CD4-positive, alpha-beta T cell (primary cell): ENCODE measurements around the gene PTPN23. TPM values are rescaled to one million over a fixed set of nuclear protein-coding genes. Genes with fewer than 3 reads are reported as not detected.

Experiments
- ATAC-seq: fragments of 200-7000 bp; cut with Tn5 transposase; one replicate; pipeline ENCODE4 v1.10.0; 2022; ENCODE audit warnings: mild to moderate bottlenecking; ENCODE audit not compliant: poor library complexity
- CTCF ChIA-PET: fragments of 350-600 bp; sonication (Branson Sonifier 250); formaldehyde crosslinking; loops from one replicate; lab custom pipeline; 2021; ENCODE audit warnings: antibody characterized with exemption, inconsistent platforms; lab: Charles Lee
- POLR2A ChIA-PET: fragments of 350-600 bp; sonication (Branson Sonifier 250); formaldehyde crosslinking; loops from one replicate; lab custom pipeline; 2021; ENCODE audit warnings: antibody characterized with exemption, inconsistent platforms; lab: Charles Lee
- DNase-seq, 14 experiments: peaks; one replicate each; pipeline ENCODE4 v3.0.0-alpha.2; 2013 to 2020; ENCODE audit warnings: mixed read lengths in 2 of 14
- H3K27ac ChIP-seq, 2 donors: one replicate each; pipeline versions ENCODE4 v1.5.1 to v1.7.0; 2013; ENCODE audit warnings: low read length in 2 of 2, low read depth in 1 of 2, mild to moderate bottlenecking in 1 of 2
- H3K27me3 ChIP-seq, 2 experiments: 1 replicate in 1 of 2; 2 replicates in 1 of 2; pipeline versions ENCODE4 v1.6.1 to v1.7.0; 2013; ENCODE audit warnings: low read length in 2 of 2, control low read depth in 1 of 2, mild to moderate bottlenecking in 1 of 2, moderate library complexity in 1 of 2; ENCODE audit not compliant: insufficient read depth in 2 of 2, control insufficient read depth in 1 of 2
- H3K36me3 ChIP-seq: one replicate; pipeline ENCODE4 v1.6.1; 2013; ENCODE audit warnings: low read length, control low read depth; ENCODE audit not compliant: insufficient read depth
- H3K4me1 ChIP-seq: one replicate; pipeline ENCODE4 v1.6.1; 2013; ENCODE audit warnings: low read length, control low read depth; ENCODE audit not compliant: insufficient read depth
- H3K4me3 ChIP-seq: one replicate; pipeline ENCODE4 v1.5.1; 2013; ENCODE audit warnings: mild to moderate bottlenecking, low read length, moderate library complexity
- H3K9me3 ChIP-seq, 2 experiments: 1 replicate in 1 of 2; 2 replicates in 1 of 2; pipeline versions ENCODE4 v1.6.1 to v1.7.0; 2013; ENCODE audit warnings: low read length in 2 of 2, mild to moderate bottlenecking in 2 of 2, control low read depth in 1 of 2, moderate library complexity in 1 of 2; ENCODE audit not compliant: control insufficient read depth in 1 of 2, insufficient read depth in 1 of 2
- H3K27ac Mint-ChIP-seq: one replicate; pipeline ENCODE4 v1.8.0; 2020; ENCODE audit warnings: mixed read lengths
- H3K27me3 Mint-ChIP-seq: one replicate; pipeline ENCODE4 v1.8.0; 2021; ENCODE audit warnings: mixed read lengths
- H3K36me3 Mint-ChIP-seq: one replicate; pipeline ENCODE4 v1.8.0; 2021; ENCODE audit warnings: low read depth, mixed read lengths
- H3K4me1 Mint-ChIP-seq: one replicate; pipeline ENCODE4 v1.8.0; 2021; ENCODE audit warnings: low read depth, mixed read lengths
- H3K4me3 Mint-ChIP-seq: one replicate; pipeline ENCODE4 v1.8.0; 2020; ENCODE audit warnings: mild to moderate bottlenecking, mixed read lengths
- H3K9me3 Mint-ChIP-seq: one replicate; pipeline ENCODE4 v1.8.0; 2020; ENCODE audit warnings: mixed read lengths
- CTCF ChIP-seq: fragments of 200-600 bp; IDR thresholded peaks from one replicate; pipeline ENCODE4 v1.8.0; 2022; ENCODE audit warnings: antibody characterized with exemption, mild to moderate bottlenecking
- intact Hi-C, 2 experiments: fragments of 100-400 bp; cut with DNase I in 1 of 2; cut with micrococcal nuclease in 1 of 2; formaldehyde crosslinking; loops; one replicate each; pipeline versions ENCODE4 v1.15.1 to v1.9.0; 2023 to 2025; cut with DNase I, micrococcal nuclease
- total RNA-seq, 174 experiments: library from RNA in 2 of 174; stranded (reverse) in 2 of 174; gene quantifications; one replicate each; pipeline ENCODE4 v1.2.3 and lab custom pipeline; 2021 to 2026

PTPN23 gene
- total RNA-seq, 2 experiments from 2014 or later = 27.3 to 35.7 TPM

GRCh38 chr3:47409284-47409683, 28.5 kb downstream of the PTPN23 start:
- H3K27me3 Mint-ChIP-seq = no peaks in the 10 kb centered on the region
- no peak overlapping the region for H3K27ac Mint-ChIP-seq
- Histone ChIP-seq H3K27ac (no peak overlapping the region), H3K9me3 (no peaks in the 10 kb centered on the region), H3K4me1 (peaks cover 3% of the 10 kb centered on the region), H3K36me3 (peaks cover 87% of the 10 kb centered on the region), H3K4me3 (no peak overlapping the region), H3K27me3 (no peaks in the 10 kb centered on the region)
- intact Hi-C loops = no loop called here
- H3K9me3 Mint-ChIP-seq = no peaks in the 10 kb centered on the region
- ChIA-PET POLR2A (interaction anchor here (1.4 kb wide), 1 partner anchor 66 kb away, joined by 3 read pairs; no protein-coding TSS in a partner anchor), CTCF (no interaction called here)
- ATAC-seq (no peak), DNase-seq (peak in 1 of 14 experiments; percentile 13)
- peaks cover 52% of the 10 kb centered on the region for H3K36me3 Mint-ChIP-seq
- no peak for TF ChIP-seq CTCF
- H3K4me1 Mint-ChIP-seq = no peaks in the 10 kb centered on the region
- H3K4me3 Mint-ChIP-seq = no peak overlapping the region

GRCh38 chr3:47409688-47410416, 29.0 kb downstream of the PTPN23 start:
- H3K9me3 ChIP-seq = no peaks in the 10 kb centered on the region
- H3K9me3 Mint-ChIP-seq = no peaks in the 10 kb centered on the region
- peaks cover 58% of the 10 kb centered on the region for H3K36me3 Mint-ChIP-seq
- H3K27ac ChIP-seq = no peak overlapping the region
- no peak overlapping the region for H3K27ac Mint-ChIP-seq
- CTCF ChIA-PET = interaction anchor here (0.9 kb wide), 1 partner anchor 11 kb away, joined by 3 read pairs; no protein-coding TSS in a partner anchor
- no peaks in the 10 kb centered on the region for H3K4me1 ChIP-seq
- no peaks in the 10 kb centered on the region for H3K27me3 ChIP-seq
- DNase-seq (peak in 1 of 14 experiments; percentile 21), ATAC-seq (peak; percentile 28)
- no peak overlapping the region for H3K4me3 ChIP-seq
- POLR2A ChIA-PET = interaction anchor here (1.4 kb wide), 1 partner anchor 65 kb away, joined by 3 read pairs; no protein-coding TSS in a partner anchor
- no peaks in the 10 kb centered on the region for H3K27me3 Mint-ChIP-seq
- peaks cover 89% of the 10 kb centered on the region for H3K36me3 ChIP-seq
- H3K4me1 Mint-ChIP-seq = no peaks in the 10 kb centered on the region
- intact Hi-C loops = no loop called here
- no peak overlapping the region for H3K4me3 Mint-ChIP-seq
- no peak for TF ChIP-seq CTCF

GRCh38 chr3:47410417-47410720, 29.5 kb downstream of the PTPN23 start:
- H3K4me1 ChIP-seq = no peaks in the 10 kb centered on the region
- no peaks in the 10 kb centered on the region for H3K9me3 ChIP-seq
- ChIA-PET POLR2A (no interaction called here), CTCF (interaction anchor here (0.9 kb wide), 1 partner anchor 10 kb away, joined by 3 read pairs; no protein-coding TSS in a partner anchor)
- TF ChIP-seq CTCF = no peak
- H3K4me1 Mint-ChIP-seq = no peaks in the 10 kb centered on the region
- H3K27ac ChIP-seq = no peak overlapping the region
- H3K4me3 ChIP-seq = no peak overlapping the region
- ATAC-seq (no peak), DNase-seq (no peak)
- peaks cover 63% of the 10 kb centered on the region for H3K36me3 Mint-ChIP-seq
- H3K27ac Mint-ChIP-seq = no peak overlapping the region
- H3K27me3 ChIP-seq = no peaks in the 10 kb centered on the region
- H3K36me3 ChIP-seq = peaks cover 91% of the 10 kb centered on the region
- intact Hi-C loops = no loop called here
- no peaks in the 10 kb centered on the region for H3K9me3 Mint-ChIP-seq
- H3K4me3 Mint-ChIP-seq = no peak overlapping the region
- no peaks in the 10 kb centered on the region for H3K27me3 Mint-ChIP-seq
